ENCODE measurements around the gene MYBBP1A. TPM values are rescaled to one million over a fixed set of nuclear protein-coding genes. Genes with fewer than 3 reads are reported as not detected.

Gene MYBBP1A
- total RNA-seq, 2 donors from 2014 or later, result 92.3 to 246 TPM

DNA sequence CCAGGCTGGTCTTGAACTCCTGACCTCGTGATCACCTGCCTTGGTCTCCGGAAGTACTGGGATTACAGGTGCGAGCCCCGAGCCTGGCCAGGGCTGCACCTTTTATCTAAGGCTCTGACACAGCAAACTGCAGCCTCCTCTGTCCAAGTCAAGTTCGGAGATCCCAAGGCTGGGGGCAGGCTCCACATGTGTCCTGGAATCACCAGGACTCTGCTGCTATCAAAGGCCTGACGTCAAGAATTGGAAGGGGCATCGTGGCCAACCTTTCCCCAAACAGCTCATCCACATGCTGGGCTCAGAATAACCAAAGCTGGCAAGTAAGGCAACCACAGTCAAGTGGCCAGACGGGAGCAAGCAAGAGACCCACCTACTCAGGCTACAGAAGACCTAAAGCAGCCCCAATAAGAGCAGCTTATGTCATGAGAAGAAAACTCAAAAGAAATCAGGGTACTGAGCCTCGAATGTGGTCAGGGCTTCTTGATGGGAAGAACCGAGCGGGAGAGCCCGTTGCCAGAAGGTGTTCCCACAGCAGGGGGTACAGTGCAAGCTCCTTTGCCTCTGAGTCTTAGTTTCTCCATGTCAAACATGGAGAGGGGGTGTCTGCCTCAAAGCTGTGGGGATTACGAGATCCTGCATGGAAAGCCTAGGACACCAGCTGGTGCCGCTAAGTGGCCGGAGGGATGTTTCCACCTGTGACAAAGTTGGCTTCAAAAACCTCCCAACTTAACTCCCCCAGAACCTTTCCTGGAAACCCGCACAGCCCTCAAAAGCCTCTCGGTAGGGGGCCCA is 7.9 kb downstream of the MYBBP1A start:
- no peaks in the 10 kb centered on the region for H3K9me3 Mint-ChIP-seq
- DNase-seq (ENCODE audit: low spot score) (no peak), ATAC-seq (no peak)
- no peaks in the 10 kb centered on the region for H3K27me3 Mint-ChIP-seq
- H3K4me3 Mint-ChIP-seq, result no peak overlapping the region
- H3K4me1 Mint-ChIP-seq (ENCODE audit: low read depth in 2 of 2), result no peaks in the 10 kb centered on the region
- no peaks in the 10 kb centered on the region for H3K36me3 Mint-ChIP-seq
- no peak overlapping the region for H3K27ac Mint-ChIP-seq

DNA sequence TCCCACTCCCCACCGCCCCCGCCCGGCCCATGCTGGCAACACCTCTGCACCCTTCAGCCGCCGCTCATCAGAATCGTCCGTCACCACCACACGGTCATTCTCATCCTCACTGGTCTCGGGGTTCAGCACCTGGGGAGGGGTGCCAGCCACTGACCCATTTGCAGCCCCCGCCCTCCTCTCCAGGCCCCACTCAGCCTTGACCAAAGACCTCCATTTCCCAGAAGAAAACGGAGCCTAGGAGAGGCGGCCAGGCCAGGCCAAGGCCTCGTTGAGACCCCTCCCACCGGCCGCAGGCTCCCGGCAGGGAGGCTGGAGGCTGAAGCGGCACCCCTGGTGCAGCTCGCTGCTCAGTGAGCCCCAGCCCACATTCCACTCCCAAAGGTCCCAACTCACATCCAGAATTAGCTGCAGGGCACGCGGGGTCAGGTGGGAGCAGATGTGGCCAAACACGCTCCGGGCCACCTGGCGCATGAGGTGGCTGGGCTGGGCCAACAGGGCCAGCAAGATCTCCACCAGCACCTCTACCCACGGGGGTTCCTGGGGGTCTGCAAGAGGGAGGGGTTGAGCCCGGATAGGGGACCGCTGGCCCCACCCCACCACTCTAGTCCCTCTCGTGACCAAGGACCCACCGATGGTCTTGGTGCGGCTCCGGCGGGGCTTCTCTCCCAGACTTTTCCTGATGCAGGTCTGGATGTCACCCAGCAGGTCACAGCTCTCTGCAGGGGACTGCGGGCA is 9.8 kb downstream of the MYBBP1A start:
- Mint-ChIP-seq H3K4me3 (no peak overlapping the region), H3K9me3 (no peaks in the 10 kb centered on the region), H3K27me3 (no peaks in the 10 kb centered on the region), H3K27ac (no peak overlapping the region), H3K36me3 (no peaks in the 10 kb centered on the region), H3K4me1 (ENCODE audit: low read depth in 2 of 2) (no peaks in the 10 kb centered on the region)
- no peak for DNase-seq (ENCODE audit: low spot score)
- ATAC-seq, result no peak

DNA sequence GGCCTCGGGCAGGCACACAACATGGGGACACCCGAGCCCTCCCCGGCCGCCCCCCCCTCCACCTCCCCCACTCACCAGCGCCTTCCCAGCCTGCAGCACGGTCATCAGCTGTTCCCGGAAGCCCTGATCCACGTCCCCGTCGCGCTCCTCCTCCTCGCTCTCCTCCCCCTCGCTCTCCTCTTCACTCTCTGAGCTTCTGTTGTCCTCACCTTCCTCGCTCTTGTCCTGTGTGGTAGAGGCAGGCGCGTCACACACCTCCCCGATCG is 10.3 kb downstream of the MYBBP1A start:
- no peak for ATAC-seq

DNA sequence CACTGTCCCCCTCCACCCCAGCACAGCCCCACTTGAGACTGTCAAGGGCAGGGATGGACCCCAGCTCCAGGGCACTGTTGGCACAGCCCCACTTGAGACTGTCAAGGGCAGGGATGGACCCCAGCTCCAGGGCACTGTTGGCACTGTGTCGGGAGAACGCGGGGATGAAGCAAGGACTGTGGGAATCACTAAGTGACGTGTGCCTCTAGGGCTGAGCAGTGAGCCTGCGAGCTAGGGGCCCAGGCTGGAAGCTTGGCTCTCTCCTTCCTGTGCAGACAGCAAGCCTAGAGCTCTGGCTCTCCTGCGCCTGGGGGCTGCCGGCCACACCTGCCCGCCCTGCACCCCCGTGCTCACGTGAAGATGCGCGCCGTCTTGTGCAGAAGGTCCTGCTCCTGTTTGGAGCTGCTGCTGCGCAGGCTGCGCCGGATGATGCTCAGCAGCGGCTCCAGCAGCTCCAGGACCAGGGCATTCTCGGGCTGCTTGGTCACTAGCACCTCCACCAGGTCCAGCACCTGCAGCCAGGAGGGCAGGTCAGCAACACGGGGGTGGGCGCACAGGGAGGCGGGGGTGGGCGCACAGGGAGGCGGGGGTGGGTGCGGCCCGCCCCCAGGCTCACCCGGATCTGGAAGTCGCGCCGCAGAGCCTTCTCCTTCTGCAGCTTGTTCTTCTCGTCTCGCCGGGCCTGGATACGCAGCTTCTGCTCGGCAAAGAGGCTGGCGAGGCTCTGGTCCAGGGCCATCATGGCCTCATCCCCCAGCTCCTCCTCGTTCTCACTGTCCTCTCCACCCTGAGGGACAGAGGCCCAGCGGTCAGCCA is 10.8 kb downstream of the MYBBP1A start:
- H3K4me3 Mint-ChIP-seq, result no peak overlapping the region
- ATAC-seq, result no peak
- no peak for DNase-seq (ENCODE audit: low spot score)
- H3K27me3 Mint-ChIP-seq, result no peaks in the 10 kb centered on the region
- no peak overlapping the region for H3K27ac Mint-ChIP-seq
- peaks cover 6% of the 10 kb centered on the region for H3K36me3 Mint-ChIP-seq
- no peaks in the 10 kb centered on the region for H3K9me3 Mint-ChIP-seq
- no peaks in the 10 kb centered on the region for H3K4me1 Mint-ChIP-seq (ENCODE audit: low read depth in 2 of 2)

More for the DNA sequence above, 10.3 kb downstream of the MYBBP1A start:
- Mint-ChIP-seq H3K4me3 (no peak overlapping the region), H3K36me3 (peaks cover 1% of the 10 kb centered on the region), H3K9me3 (no peaks in the 10 kb centered on the region), H3K27ac (no peak overlapping the region), H3K4me1 (ENCODE audit: low read depth in 2 of 2) (no peaks in the 10 kb centered on the region), H3K27me3 (no peaks in the 10 kb centered on the region)
- no peak for DNase-seq (ENCODE audit: low spot score)

DNA sequence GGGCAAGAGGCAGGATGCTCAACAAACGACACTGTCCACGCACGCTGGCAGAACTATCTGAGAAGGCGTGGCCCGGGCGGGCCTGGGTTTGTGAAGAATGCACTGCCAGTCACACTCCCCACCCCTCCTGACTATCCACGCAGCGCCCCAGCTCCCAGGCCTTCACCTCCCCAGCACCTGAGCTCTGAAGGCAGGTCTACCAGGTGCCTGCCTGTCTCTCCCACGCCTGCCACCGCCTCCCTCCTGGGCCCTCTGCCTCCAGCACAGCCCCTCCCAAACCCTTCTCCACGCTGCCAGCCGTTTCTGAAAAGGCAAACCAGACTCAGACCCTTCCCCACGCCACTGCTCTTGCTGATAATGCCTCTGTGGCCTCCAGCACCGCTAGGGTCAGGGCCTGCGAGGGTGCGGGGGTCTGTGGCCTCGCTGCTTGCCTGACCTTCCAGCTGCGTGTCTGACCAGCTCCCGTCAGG is 11.6 kb downstream of the MYBBP1A start:
- Mint-ChIP-seq H3K4me1 (ENCODE audit: low read depth in 2 of 2) (no peaks in the 10 kb centered on the region), H3K9me3 (no peaks in the 10 kb centered on the region), H3K36me3 (peaks cover 6% of the 10 kb centered on the region), H3K4me3 (no peak overlapping the region), H3K27me3 (no peaks in the 10 kb centered on the region), H3K27ac (no peak overlapping the region)
- ATAC-seq (no peak), DNase-seq (ENCODE audit: low spot score) (no peak)

DNA sequence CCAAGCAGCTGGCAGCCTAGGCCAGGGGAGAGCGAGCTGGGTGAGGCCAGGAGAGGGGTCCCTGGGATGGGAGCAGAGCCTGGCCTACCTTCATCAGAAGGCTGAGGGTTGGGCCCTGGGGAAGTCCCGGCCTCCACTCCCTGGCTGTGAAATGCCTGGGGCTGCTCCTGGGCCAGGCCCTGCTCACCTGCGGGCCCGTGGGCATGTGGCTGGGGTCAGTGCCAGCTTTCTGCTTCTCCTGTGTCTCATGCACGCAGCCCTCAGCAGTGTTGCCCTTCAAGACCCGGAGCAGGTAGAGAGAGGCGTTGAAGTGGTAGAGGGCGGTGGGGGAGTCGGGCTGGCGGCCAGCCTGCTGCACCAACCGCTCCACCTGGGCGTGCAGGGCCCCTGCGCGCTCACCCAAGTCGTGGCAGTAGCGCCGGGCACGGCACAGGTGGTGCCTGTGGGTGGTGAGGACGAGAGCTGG is 12.4 kb downstream of the MYBBP1A start:
- Mint-ChIP-seq H3K9me3 (no peaks in the 10 kb centered on the region), H3K4me1 (ENCODE audit: low read depth in 2 of 2) (no peaks in the 10 kb centered on the region), H3K27me3 (no peaks in the 10 kb centered on the region), H3K27ac (no peak overlapping the region), H3K36me3 (peaks cover 6% of the 10 kb centered on the region), H3K4me3 (no peak overlapping the region)
- ATAC-seq, result no peak
- DNase-seq (ENCODE audit: low spot score), result no peak

DNA sequence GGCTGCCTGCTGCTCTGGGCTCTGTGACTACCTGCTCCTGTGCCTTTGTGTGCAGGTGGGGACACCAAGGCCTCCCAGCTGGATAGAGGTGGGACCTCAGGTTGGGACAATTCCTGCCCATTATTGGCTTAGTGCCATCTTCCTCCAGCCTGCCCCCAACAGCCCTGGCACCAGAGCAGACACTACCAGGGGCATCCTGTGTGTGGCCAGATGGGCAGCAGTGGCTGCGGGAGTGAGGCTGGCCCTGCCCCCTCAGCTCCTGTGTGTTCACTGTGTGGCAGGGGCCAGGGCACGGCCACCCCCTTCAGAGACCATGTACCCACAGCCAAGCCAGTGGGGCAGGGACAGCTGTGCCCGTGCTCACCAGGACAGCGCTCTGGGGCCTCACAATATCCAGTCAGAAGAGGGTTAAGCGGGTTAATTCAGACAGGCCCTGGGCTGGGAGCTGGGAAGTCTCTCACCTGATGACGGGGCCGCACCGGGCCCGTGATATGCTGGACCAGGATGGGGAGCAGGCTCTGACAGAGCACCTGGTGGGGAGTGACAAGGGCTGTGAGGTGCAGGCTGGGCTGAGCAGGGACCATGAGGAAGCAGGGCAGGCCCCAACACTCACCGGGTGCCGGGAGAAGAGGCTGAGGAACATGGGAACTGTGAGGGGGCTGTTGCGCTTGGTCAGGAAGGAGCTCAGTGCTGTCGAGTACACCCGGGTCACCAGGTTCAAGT is 13.0 kb downstream of the MYBBP1A start:
- ATAC-seq (no peak), DNase-seq (ENCODE audit: low spot score) (no peak)
- Mint-ChIP-seq H3K36me3 (peaks cover 6% of the 10 kb centered on the region), H3K4me3 (no peak overlapping the region), H3K27me3 (no peaks in the 10 kb centered on the region), H3K27ac (no peak overlapping the region), H3K4me1 (ENCODE audit: low read depth in 2 of 2) (no peaks in the 10 kb centered on the region), H3K9me3 (no peaks in the 10 kb centered on the region)

DNA sequence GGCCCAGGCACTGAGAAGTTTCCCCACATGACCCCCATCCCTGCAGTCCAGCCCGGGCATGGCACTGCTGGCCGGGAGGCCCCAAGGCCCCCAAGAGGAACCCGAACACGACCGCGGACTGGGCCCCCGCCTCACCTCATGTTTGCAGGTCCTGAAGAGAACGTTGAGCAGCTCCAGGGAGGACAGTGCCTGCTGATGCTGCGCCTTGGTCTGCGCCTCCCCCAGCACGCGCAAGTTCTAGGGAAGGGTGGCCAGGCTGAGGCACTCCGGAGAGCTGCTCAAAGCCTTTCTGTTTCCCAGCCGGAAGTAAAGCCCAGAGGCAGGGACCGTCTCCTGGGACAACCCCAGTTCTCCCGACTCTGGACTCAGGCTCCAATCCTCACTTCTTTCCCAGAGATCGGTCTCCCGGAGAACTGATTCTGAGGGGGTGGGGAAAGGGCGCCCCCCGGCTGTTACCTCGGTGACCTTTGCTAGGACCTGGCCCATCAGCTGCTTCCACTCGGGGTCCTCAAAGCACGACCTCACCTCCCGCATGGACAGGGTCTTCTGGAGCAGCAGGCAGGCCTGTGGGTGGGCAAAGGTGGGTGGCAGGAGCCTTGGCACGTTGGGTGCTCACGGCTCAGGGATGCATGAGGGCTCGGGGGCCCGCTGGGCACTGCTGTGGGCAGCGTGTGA is 13.7 kb downstream of the MYBBP1A start:
- no peaks in the 10 kb centered on the region for H3K27me3 Mint-ChIP-seq
- no peak overlapping the region for H3K4me3 Mint-ChIP-seq
- peaks cover 6% of the 10 kb centered on the region for H3K36me3 Mint-ChIP-seq
- H3K27ac Mint-ChIP-seq, result no peak overlapping the region
- no peaks in the 10 kb centered on the region for H3K4me1 Mint-ChIP-seq (ENCODE audit: low read depth in 2 of 2)
- DNase-seq (ENCODE audit: low spot score) (no peak), ATAC-seq (no peak)
- H3K9me3 Mint-ChIP-seq, result no peaks in the 10 kb centered on the region

DNA sequence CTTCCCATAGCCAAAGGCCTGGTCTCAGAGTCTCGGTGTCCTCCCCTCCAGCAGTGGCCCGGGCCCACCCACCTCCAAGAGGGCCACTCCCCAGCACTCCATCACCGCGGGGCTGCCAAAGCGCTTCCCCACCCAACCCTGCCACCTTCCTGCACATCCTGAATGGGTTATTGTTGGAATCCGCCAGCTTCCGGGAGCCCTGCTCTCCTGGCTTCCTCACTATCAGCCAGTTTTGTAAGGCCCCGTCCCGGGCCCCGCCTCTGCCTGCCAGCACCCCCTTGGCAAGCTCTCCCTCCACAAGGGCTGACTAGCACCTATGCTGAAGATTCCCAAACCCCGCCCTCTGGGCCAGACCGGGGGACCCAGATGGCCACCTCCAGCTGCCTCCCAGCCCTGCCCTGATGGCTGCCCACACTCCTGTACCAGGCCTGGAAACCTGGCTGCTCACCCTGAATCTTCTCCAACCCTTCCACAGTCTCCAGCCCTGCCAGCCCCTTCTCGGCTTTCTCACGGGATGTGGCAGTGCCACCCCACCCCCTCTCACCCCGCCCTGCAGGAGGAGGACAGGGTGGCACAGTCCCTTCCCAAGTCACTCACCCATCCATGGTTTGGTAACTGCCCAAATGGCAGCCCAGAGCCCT is 14.4 kb downstream of the MYBBP1A start:
- no peak for ATAC-seq
- no peaks in the 10 kb centered on the region for H3K9me3 Mint-ChIP-seq
- H3K4me1 Mint-ChIP-seq (ENCODE audit: low read depth in 2 of 2), result no peaks in the 10 kb centered on the region
- DNase-seq (ENCODE audit: low spot score), result no peak
- no peaks in the 10 kb centered on the region for H3K27me3 Mint-ChIP-seq
- no peak overlapping the region for H3K4me3 Mint-ChIP-seq
- H3K36me3 Mint-ChIP-seq, result peaks cover 6% of the 10 kb centered on the region
- no peak overlapping the region for H3K27ac Mint-ChIP-seq

DNA sequence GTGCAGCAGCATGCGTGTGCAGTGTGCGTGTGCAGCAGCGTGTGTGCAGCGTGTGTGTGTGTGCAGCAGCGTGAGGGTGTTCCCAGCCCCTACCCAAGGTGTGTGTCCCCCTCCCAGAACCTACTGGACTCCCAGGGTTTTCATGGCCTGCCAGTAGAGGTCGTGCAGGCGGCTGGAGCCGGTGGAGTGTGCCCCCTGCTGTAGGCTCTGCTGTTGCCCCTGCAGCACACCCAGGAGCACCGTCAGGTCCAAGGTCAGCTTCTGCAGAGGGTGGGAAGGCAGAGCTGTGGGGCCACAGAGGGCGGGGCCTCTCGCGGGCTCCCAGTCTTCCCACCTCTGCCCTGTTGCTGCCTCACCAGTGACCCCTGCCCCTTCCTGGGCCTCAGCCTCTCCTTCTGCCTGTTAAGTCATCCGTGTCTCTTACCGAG is 14.9 kb downstream of the MYBBP1A start:
- no peaks in the 10 kb centered on the region for H3K9me3 Mint-ChIP-seq
- H3K4me3 Mint-ChIP-seq, result no peak overlapping the region
- no peak for DNase-seq (ENCODE audit: low spot score)
- H3K36me3 Mint-ChIP-seq, result peaks cover 6% of the 10 kb centered on the region
- no peaks in the 10 kb centered on the region for H3K4me1 Mint-ChIP-seq (ENCODE audit: low read depth in 2 of 2)
- no peaks in the 10 kb centered on the region for H3K27me3 Mint-ChIP-seq
- ATAC-seq, result no peak
- H3K27ac Mint-ChIP-seq, result no peak overlapping the region

DNA sequence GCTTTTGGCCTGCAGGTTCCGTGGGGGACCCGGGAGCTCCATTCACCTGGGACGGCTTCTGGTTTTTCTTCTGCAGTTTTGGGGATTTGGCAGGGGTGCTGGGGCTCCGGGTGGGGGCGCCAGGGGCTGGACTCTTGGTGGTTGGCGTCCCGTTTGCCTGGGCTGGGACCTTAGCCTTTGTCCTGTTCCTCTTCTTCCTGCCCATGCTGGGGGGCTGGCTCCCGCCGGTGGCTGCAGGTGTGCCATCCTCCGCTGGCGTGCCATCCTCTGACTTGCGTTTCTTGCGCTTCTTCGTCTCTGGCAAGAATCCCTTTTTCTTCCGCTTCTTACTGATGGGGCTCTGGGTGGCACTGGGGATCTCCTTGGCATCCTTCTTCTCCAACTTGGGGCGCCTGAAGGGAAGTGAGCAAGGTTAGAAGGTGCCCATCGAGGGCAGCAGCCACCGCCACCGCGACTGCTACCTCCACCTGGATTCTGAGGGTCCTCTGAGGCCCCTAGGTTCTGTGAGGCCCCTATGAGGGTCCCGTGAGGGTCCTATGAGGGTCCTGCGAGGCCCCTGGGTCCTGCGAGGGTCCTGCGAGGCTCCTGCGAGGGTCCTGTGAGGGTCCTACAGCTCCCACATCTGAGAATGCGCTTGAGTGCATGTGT is 15.5 kb downstream of the MYBBP1A start:
- Mint-ChIP-seq H3K9me3 (no peaks in the 10 kb centered on the region), H3K4me3 (no peak overlapping the region), H3K27ac (no peak overlapping the region), H3K27me3 (no peaks in the 10 kb centered on the region), H3K36me3 (peaks cover 6% of the 10 kb centered on the region), H3K4me1 (ENCODE audit: low read depth in 2 of 2) (no peaks in the 10 kb centered on the region)
- DNase-seq (ENCODE audit: low spot score) (no peak), ATAC-seq (no peak)

DNA sequence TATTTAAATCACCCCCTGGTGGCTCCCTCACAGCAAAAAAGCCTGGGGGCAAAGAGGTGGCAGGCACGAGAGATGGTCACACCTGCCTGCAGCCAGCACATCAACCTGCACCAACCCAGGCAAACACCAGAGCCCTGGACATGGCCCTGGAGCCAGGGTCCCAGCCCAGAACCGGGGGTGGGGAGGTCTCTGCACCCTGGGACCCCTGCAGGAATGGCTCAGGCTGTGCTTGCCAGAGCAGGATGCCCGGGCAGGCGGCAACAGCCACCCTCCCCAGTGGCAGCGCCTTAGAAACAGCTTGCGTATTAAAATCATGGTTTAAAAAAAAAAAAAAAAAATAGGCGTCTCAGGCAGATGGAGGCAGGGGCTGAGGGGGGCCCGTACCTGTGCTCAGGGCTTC is 16.2 kb downstream of the MYBBP1A start:
- DNase-seq (ENCODE audit: low spot score) (no peak), ATAC-seq (no peak)
- H3K4me1 Mint-ChIP-seq (ENCODE audit: low read depth in 2 of 2), result no peaks in the 10 kb centered on the region
- H3K4me3 Mint-ChIP-seq, result no peak overlapping the region
- no peaks in the 10 kb centered on the region for H3K9me3 Mint-ChIP-seq
- peaks cover 6% of the 10 kb centered on the region for H3K36me3 Mint-ChIP-seq
- H3K27me3 Mint-ChIP-seq, result no peaks in the 10 kb centered on the region
- no peak overlapping the region for H3K27ac Mint-ChIP-seq

Data from natural killer cell treated with Interleukin-12 subunit alpha and Interleukin-12 subunit beta and Interleukin-15 and Interleukin-18, amount 100 ng/mL, for 72 hours (primary cell).